Lower lobe of right lung (tissue), 2 donors: ENCODE results near the gene B4GAT1. TPM values are rescaled to one million over a fixed set of nuclear protein-coding genes. Genes with fewer than 3 reads are reported as not detected.
A peak's percentile ranks its signal among the peaks of the same experiment; 100 is the strongest.

Source experiments
- ATAC-seq, 2 donors: fragments of 200-7000 bp; cut with Tn5 transposase; one replicate each; pipeline ENCODE4 v1.9.1; 2020 to 2022; ENCODE audit warnings: mild to moderate bottlenecking in 2 of 2, moderate library complexity in 2 of 2
- DNase-seq: peaks from one replicate; pipeline ENCODE4 v3.0.0-alpha.2; 2020
- H3K27ac ChIP-seq: fragments of 200-600 bp; one replicate; pipeline ENCODE4 v1.8.0; 2022
- H3K27me3 ChIP-seq: fragments of 200-600 bp; one replicate; pipeline ENCODE4 v1.8.0; 2022; ENCODE audit warnings: low read depth
- H3K36me3 ChIP-seq: fragments of 200-600 bp; one replicate; pipeline ENCODE4 v1.8.0; 2022; ENCODE audit warnings: mild to moderate bottlenecking
- H3K4me1 ChIP-seq: fragments of 200-600 bp; one replicate; pipeline ENCODE4 v1.8.0; 2022
- H3K4me3 ChIP-seq: fragments of 200-600 bp; one replicate; pipeline ENCODE4 v1.8.0; 2022; ENCODE audit warnings: mild to moderate bottlenecking
- H3K9me3 ChIP-seq: fragments of 200-600 bp; one replicate; pipeline ENCODE4 v1.8.0; 2022
- intact Hi-C: fragments of 100-400 bp; cut with DNase I; formaldehyde crosslinking; loops from one replicate; pipeline ENCODE4 v1.11.0; 2022
- total RNA-seq: library from RNA; stranded (reverse); fragmentation: NEBNext Ultra II Directional; extraction: Animal tissue kit (Norgen Biotek cat#: 25700); gene quantifications from one replicate; pipeline ENCODE4 v1.2.1, GENCODE V29; 2021
- TF ChIP-seq, protein P1 (sequence below): fragments of 200-600 bp; IDR thresholded peaks from one replicate; pipeline ENCODE4 v1.8.0; 2022; ENCODE audit warnings: antibody characterized with exemption, mild to moderate bottlenecking
- donor health status: DM: no; HTN: yes; CAD: no; lungs with severe emphysema.

The B4GAT1 gene
- total RNA-seq, 1 donor from 2014 or later, result 22.6 TPM

DNA sequence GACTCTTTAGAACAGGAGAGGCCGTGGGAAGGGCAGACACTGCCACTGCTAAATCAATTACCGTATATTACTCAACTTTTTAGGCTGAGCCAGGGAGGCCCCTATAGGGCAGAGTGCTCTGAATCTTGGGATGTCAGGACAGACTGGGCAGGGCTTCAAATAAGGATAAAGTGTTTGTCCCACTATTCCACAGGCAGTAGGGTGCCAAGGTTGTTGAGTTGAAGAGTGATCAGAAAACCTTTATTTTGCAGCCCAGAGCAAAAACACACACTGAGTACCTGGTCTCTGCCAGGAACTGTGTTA lies 1.6 kb upstream of the B4GAT1 start:
- Histone ChIP-seq H3K27me3 (no peaks in the 10 kb centered on the region), H3K4me1 (peaks cover 28% of the 10 kb centered on the region), H3K9me3 (no peaks in the 10 kb centered on the region), H3K4me3 (no peak overlapping the region), H3K36me3 (no peaks in the 10 kb centered on the region), H3K27ac (peak overlapping the region; percentile 25)
- TF ChIP-seq, protein P1, sequence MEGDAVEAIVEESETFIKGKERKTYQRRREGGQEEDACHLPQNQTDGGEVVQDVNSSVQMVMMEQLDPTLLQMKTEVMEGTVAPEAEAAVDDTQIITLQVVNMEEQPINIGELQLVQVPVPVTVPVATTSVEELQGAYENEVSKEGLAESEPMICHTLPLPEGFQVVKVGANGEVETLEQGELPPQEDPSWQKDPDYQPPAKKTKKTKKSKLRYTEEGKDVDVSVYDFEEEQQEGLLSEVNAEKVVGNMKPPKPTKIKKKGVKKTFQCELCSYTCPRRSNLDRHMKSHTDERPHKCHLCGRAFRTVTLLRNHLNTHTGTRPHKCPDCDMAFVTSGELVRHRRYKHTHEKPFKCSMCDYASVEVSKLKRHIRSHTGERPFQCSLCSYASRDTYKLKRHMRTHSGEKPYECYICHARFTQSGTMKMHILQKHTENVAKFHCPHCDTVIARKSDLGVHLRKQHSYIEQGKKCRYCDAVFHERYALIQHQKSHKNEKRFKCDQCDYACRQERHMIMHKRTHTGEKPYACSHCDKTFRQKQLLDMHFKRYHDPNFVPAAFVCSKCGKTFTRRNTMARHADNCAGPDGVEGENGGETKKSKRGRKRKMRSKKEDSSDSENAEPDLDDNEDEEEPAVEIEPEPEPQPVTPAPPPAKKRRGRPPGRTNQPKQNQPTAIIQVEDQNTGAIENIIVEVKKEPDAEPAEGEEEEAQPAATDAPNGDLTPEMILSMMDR, result no peak
- DNase-seq (no peak), ATAC-seq (no peak)
- intact Hi-C loops, result no loop called here

DNA sequence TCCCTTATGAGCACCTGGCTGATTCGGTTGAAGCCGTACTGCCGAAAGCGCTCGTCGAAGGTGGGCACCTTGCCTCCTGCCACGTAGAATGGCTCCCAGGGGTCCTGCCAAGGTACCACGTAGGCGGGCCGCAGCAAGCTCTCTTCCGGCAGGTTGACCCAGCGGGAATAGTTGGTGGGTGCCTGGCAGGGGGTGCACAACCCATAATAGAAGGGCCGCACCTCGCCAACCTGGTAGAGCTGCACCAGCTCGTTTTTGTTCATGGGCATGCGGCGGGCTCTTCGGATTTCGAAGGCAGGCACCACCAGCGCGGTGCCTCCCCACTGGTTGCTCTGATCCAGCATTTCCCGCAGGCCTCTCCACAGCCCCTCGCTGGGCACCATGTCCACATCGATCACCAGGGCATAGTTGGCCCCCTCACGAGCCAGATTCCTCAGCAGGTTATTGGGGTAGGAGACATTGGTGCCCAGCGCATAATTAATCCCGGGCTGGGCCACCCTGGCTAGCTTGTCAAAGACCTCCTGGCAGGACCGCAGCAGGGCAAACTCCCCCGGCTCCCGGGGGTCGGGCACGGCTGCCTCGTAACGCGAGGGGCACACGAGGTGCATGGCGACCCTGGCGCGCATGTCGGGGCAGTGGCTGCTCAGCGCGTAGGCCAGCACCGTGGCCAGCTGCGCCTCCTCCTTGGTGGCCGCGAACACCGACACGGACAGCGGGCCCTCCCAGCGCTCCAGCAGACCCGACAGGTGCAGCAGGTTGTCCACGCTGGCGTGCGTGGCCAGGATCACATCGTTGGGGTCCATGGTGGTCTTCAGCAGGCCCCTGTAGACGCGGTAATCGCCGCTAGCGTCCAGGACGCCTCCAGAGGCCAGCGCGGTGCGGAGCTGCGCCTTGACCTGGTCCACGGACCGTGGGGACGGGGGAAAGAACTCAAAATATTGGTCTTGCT lies 679 bp downstream of the B4GAT1 start:
- TF ChIP-seq, protein P1, result no peak
- H3K4me3 ChIP-seq, result peak overlapping the region; percentile 85
- H3K27ac ChIP-seq, result peak overlapping the region; percentile 89
- H3K9me3 ChIP-seq, result no peaks in the 10 kb centered on the region
- peaks cover 39% of the 10 kb centered on the region for H3K4me1 ChIP-seq
- H3K36me3 ChIP-seq, result peaks cover 10% of the 10 kb centered on the region
- ATAC-seq (peak; percentile 2 to 11), DNase-seq (no peak)
- H3K27me3 ChIP-seq, result no peaks in the 10 kb centered on the region
- intact Hi-C loops, result no loop called here

DNA sequence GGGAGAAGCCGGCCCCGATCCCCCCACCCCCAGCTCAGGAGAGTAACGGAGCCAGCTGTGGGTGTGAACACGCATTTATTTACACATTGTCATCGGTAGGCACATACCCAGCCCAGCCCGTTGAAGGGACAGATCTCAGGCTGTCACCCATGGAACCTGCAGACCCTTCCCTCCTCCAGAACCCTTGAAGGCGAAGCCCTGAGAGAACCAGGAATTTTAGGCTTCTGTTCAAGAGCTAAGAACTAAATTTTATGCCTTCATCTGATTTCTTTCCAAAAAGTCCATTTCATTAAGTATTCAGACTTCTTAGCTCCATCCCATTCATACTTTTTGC lies 2.1 kb downstream of the B4GAT1 start:
- TF ChIP-seq, protein P1, result no peak
- Histone ChIP-seq H3K4me1 (peaks cover 39% of the 10 kb centered on the region), H3K9me3 (no peaks in the 10 kb centered on the region), H3K36me3 (peaks cover 23% of the 10 kb centered on the region), H3K27me3 (no peaks in the 10 kb centered on the region), H3K27ac (peak overlapping the region; percentile 89), H3K4me3 (peak overlapping the region; percentile 85)
- no peak for DNase-seq
- peak in 1 of 2 donors; percentile 18 for ATAC-seq
- intact Hi-C loops, result no loop called here

DNA sequence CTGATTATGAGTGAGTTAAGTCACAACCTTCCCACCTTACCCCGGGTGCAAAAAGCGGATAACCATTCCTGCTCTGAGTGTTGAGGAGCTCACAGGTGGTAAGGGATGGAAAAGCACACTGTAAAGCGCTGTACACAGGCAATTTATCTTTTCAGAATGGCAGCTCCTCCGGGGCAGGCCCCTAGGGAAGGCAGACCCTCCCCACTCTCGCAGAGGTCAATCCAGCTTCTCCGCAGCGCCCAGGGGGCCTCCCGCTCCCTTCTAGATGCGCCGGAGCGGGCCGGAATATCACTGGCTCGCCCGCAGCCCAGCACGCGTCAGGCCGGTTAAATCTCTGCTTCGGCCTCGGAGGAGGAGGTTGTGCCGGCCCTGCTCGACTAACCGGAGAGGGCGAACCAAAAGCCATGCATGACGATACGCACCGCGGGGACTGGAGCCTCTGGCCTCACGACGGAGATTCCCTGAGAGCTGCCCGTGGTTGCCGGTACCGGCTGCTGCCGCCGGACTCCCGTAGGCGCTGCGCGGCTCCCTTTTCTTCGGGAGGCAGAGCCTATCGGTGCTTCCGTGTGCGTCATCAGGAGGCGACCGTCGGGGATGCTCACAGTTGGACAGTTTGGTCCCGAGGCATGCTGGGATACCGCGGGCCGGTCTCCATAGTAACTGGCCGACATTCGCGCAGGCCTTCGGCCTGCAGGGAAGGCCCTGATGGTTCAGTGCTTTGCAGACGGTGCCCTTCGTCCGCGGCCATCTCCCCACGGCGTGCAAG lies 2.7 kb downstream of the B4GAT1 start, which contains the start of gene BRMS1:
Gene BRMS1, minus strand, starts transcription at position 555 of the 766 bp plus-strand sequence. CDS start 2,870 bp downstream, outside the sequence.
- intact Hi-C loops, result no loop called here
- Histone ChIP-seq H3K36me3 (peaks cover 29% of the 10 kb centered on the region), H3K4me3 (peak within 1 kb of the TSS; percentile 85), H3K4me1 (peaks cover 39% of the 10 kb centered on the region), H3K9me3 (no peaks in the 10 kb centered on the region), H3K27me3 (no peaks in the 10 kb centered on the region), H3K27ac (peak within 1 kb of the TSS; percentile 89)
- DNase-seq (peak; percentile 100), ATAC-seq (peak; percentile 90 to 93)
- TF ChIP-seq, protein P1, result peak; percentile 30

DNA sequence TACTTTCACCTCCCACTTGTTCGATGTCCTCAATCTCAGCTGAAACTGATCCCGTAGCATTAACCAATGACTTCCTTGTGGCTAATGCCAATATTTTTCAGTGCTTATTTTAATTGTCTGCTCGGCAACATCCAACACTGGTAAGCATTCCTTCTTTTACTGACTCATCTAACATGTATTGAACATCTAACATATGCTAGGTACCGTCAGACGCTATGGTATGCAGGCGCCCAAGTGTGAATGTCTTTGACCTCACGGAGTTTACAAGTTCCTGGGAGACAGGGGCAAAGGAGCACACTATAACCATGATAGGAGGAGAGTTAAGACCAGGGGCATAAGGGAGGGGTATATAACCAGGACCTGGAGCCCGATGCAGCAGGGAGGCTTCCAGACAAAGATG lies 4.3 kb downstream of the B4GAT1 start:
- TF ChIP-seq, protein P1, result no peak
- H3K9me3 ChIP-seq, result no peaks in the 10 kb centered on the region
- ATAC-seq, result no peak
- peak; percentile 8 for DNase-seq
- H3K27me3 ChIP-seq, result no peaks in the 10 kb centered on the region
- peaks cover 39% of the 10 kb centered on the region for H3K4me1 ChIP-seq
- intact Hi-C loops, result no loop called here
- peaks cover 44% of the 10 kb centered on the region for H3K36me3 ChIP-seq
- no peak overlapping the region for H3K27ac ChIP-seq
- no peak overlapping the region for H3K4me3 ChIP-seq
